ENCODE data around the gene BCL2. TPM values are rescaled to one million over a fixed set of nuclear protein-coding genes. Genes with fewer than 3 reads are reported as not detected.

Gene BCL2
- total RNA-seq, 1 experiment from 2014 or later, result 1.3 TPM

GRCh38 chr18:63262369-63263335 lies 56.9 kb downstream of the BCL2 start:
- Histone ChIP-seq H4K5ac (ENCODE audit: insufficient read length, low read depth, low read length) (no peak overlapping the region), H3K4me1 (ENCODE audit: insufficient read depth, low read length) (no peaks in the 10 kb centered on the region), H3K9me3 (ENCODE audit: control insufficient read depth, low read depth, low read length) (no peaks in the 10 kb centered on the region), H3K79me2 (ENCODE audit: insufficient read depth, low read length) (no peaks in the 10 kb centered on the region), H3K79me1 (ENCODE audit: insufficient read depth, low read depth, low read length, poor library complexity, severe bottlenecking) (no peaks in the 10 kb centered on the region), H3K4me2 (ENCODE audit: insufficient read depth, insufficient read length, low read length) (no peak overlapping the region), H2AK5ac (ENCODE audit: insufficient read length, low read length) (no peak overlapping the region), H3K23me2 (ENCODE audit: insufficient read length, low read depth, low read length, poor library complexity, severe bottlenecking) (no peaks in the 10 kb centered on the region), H3K27ac (ENCODE audit: insufficient read length, low read depth, low read length) (no peak overlapping the region), H2BK12ac (ENCODE audit: insufficient read length, low read depth, low read length) (no peak overlapping the region), H2AFZ (ENCODE audit: low read length) (no peak overlapping the region), H4K8ac (replicated peaks; ENCODE audit: insufficient read length, low read depth, low read length) (no peak overlapping the region), H3K23ac (ENCODE audit: insufficient read length, low read depth, low read length) (no peak overlapping the region), H3K9ac (ENCODE audit: extremely low read depth, insufficient read length, low read length) (no peak overlapping the region), H3K18ac (ENCODE audit: insufficient read length, low read depth, low read length) (no peak overlapping the region), H3K27me3 (ENCODE audit: insufficient read depth, low read length) (no peaks in the 10 kb centered on the region), H3K14ac (ENCODE audit: insufficient read depth, low read length) (0 out of 2 replicates have a peak overlapping the region, but pooled peaks have one; percentile 20), H3T11ph (ENCODE audit: low read length) (no peak overlapping the region), H3K56ac (ENCODE audit: insufficient read length, low read depth, low read length) (no peak overlapping the region), H2BK15ac (ENCODE audit: low read depth, low read length) (no peak overlapping the region), H4K91ac (ENCODE audit: insufficient read length, low read depth, low read length) (no peak overlapping the region), H2BK5ac (ENCODE audit: insufficient read length, low read length) (no peak overlapping the region), H2BK120ac (ENCODE audit: low read depth, low read length, poor library complexity, severe bottlenecking) (no peak overlapping the region), H3K4ac (ENCODE audit: low read depth, low read length) (no peak overlapping the region), H2BK20ac (ENCODE audit: low read depth, low read length, poor library complexity, severe bottlenecking) (no peak overlapping the region), H4K20me1 (ENCODE audit: control insufficient read depth, insufficient read depth, insufficient read length) (no peaks in the 10 kb centered on the region)
- H3K27ac Mint-ChIP-seq, result no peak overlapping the region
- TF ChIP-seq CTCF (conservative IDR thresholded peaks at IDR 0.05), result no peak
- H3K27me3 Mint-ChIP-seq (ENCODE audit: low read depth), result peaks cover 3% of the 10 kb centered on the region
- no peaks in the 10 kb centered on the region for H3K9me3 Mint-ChIP-seq
- no peaks in the 10 kb centered on the region for H3K4me1 Mint-ChIP-seq
- H3K36me3 Mint-ChIP-seq (ENCODE audit: insufficient read depth in 1 of 3, low read depth in 3 of 3), result no peaks in the 10 kb centered on the region
- no CpG with 5 or more reads among the region's 12 CpGs for WGBS (ENCODE audit: extremely low coverage, insufficient read length, low lambda C conversion rate)
- DNase-seq, result no peak
- H3K4me3 Mint-ChIP-seq, result no peak overlapping the region

All from H9 (cell line).